Sigmoid colon (tissue), 4 donors: ENCODE measurements around the gene TIMM8B.
"Not testable (repeated sequence)": the region's sequence is repeated elsewhere in the genome, so short reads cannot be mapped to it uniquely, and the experiment has no call there.

ENCODE experiments used
- CTCF ChIP-seq, 4 experiments: fragments of 450-650 bp in 3 of 4; fragments of 200-600 bp in 1 of 4; IDR thresholded peaks; one replicate each; pipeline ENCODE4 v1.5.1; 2016 to 2019; ENCODE audit warnings: antibody characterized with exemption in 4 of 4, mild to moderate bottlenecking in 3 of 4, moderate library complexity in 2 of 4
- EP300 ChIP-seq, 4 donors: sonication (generic); formaldehyde crosslinking; IDR thresholded peaks; one replicate each; pipeline ENCODE4 v1.6.1; 2017; ENCODE audit warnings: antibody characterized with exemption in 4 of 4
- POLR2A ChIP-seq, 2 donors: fragments of 450-650 bp; IDR thresholded peaks; one replicate each; pipeline ENCODE4 v1.6.1; 2016; ENCODE audit warnings: antibody characterized with exemption in 2 of 2, mild to moderate bottlenecking in 2 of 2, moderate library complexity in 2 of 2

GRCh38 chr11:112048256-112048655 is 38.3 kb downstream of the TIMM8B start:
- not testable (repeated sequence) for TF ChIP-seq CTCF, EP300, POLR2A (IDR thresholded peaks at IDR 0.05)
